NCI-H526 (cell line): ENCODE data around the gene CBX1.
A peak's percentile ranks its signal among the peaks of the same experiment; 100 is the strongest.

Source experiments
- DNase-seq, 2 experiments: peaks; one replicate each; lab custom pipeline; 2025; lab: John Stamatoyannopoulos, UW

CBX1 gene

GRCh38 chr17:48101012-48101720 is at the start of gene CBX1:
Gene CBX1, minus strand, starts transcription at chr17:48101478. Its CDS starts 24,474 bp downstream, at chr17:48077004.
- DNase-seq: peak; percentile 98 to 99

- DNase-seq: no peak
Measured at GRCh38 chr17:48150597-48151001, 49.3 kb upstream of the CBX1 start.

GRCh38 chr17:48149787-48150463 is 48.6 kb upstream of the CBX1 start:
- no peak for DNase-seq

GRCh38 chr17:48148854-48149786 is 47.8 kb upstream of the CBX1 start:
- DNase-seq: no peak

GRCh38 chr17:48148029-48148770 is 46.9 kb upstream of the CBX1 start:
- peak; percentile 13 to 21 for DNase-seq

GRCh38 chr17:48144976-48145798 is 43.9 kb upstream of the CBX1 start:
- no peak for DNase-seq

- DNase-seq: no peak
Measured at GRCh38 chr17:48144231-48144630, 43.0 kb upstream of the CBX1 start.

GRCh38 chr17:48143629-48144028 is 42.4 kb upstream of the CBX1 start:
- no peak for DNase-seq

- DNase-seq: no peak
Measured at GRCh38 chr17:48139944-48140343, 38.7 kb upstream of the CBX1 start.

- DNase-seq: no peak
Measured at GRCh38 chr17:48137656-48138055, 36.4 kb upstream of the CBX1 start.

GRCh38 chr17:48134912-48135480 is 33.7 kb upstream of the CBX1 start:
- DNase-seq: no peak

- no peak for DNase-seq
Measured at GRCh38 chr17:48132385-48132784, 31.1 kb upstream of the CBX1 start.

GRCh38 chr17:48131216-48131824 is 30.0 kb upstream of the CBX1 start:
- DNase-seq: peak; percentile 76 to 89

- DNase-seq: no peak
Measured at GRCh38 chr17:48129981-48130380, 28.7 kb upstream of the CBX1 start.

- DNase-seq: no peak
Measured at GRCh38 chr17:48128400-48128799, 27.1 kb upstream of the CBX1 start.

- no peak for DNase-seq
Measured at GRCh38 chr17:48127371-48128051, 26.2 kb upstream of the CBX1 start.

GRCh38 chr17:48126532-48126850 is 25.2 kb upstream of the CBX1 start:
- no peak for DNase-seq

- DNase-seq: no peak
Measured at GRCh38 chr17:48125829-48126531, 24.7 kb upstream of the CBX1 start.

- DNase-seq: no peak
Measured at GRCh38 chr17:48123776-48124388, 22.6 kb upstream of the CBX1 start.
